Keratinocyte (primary cell): ENCODE results near the gene MARK1. TPM values are rescaled to one million over a fixed set of nuclear protein-coding genes. Genes with fewer than 3 reads are reported as not detected.
A peak's percentile ranks its signal among the peaks of the same experiment; 100 is the strongest.

ENCODE experiments used
- DNase-seq: peaks from one replicate; pipeline ENCODE4 v3.0.0-alpha.2; 2011; ENCODE audit warnings: low read depth, missing footprints, low spot score
- FAIRE-seq: peaks from 2 replicates; lab custom pipeline; 2011; peaks lifted over from hg19 to GRCh38; lab: Jason Lieb, UNC
- H2AFZ ChIP-seq: 2 replicates; pipeline ENCODE4 v1.6.0; 2012; ENCODE audit warnings: low read length, control low read depth, inconsistent platforms; ENCODE audit not compliant: control insufficient read depth
- H3K27ac ChIP-seq: 2 replicates; pipeline ENCODE4 v1.5.1; 2011; ENCODE audit warnings: low read length; ENCODE audit not compliant: control insufficient read depth, insufficient read depth
- H3K27me3 ChIP-seq: 3 replicates; pipeline ENCODE4 v1.6.0; 2011; ENCODE audit warnings: low read length; ENCODE audit not compliant: control insufficient read depth, insufficient read depth; ENCODE audit errors: extremely low read depth
- H3K36me3 ChIP-seq, 2 experiments: 2 replicates in 1 of 2; 3 replicates in 1 of 2; pipeline ENCODE4 v1.5.1; 2011; ENCODE audit warnings: low read length in 2 of 2, mild to moderate bottlenecking in 1 of 2; ENCODE audit not compliant: control insufficient read depth in 2 of 2, insufficient read depth in 2 of 2; ENCODE audit errors: extremely low read depth in 1 of 2
- H3K4me1 ChIP-seq: 3 replicates; pipeline ENCODE4 v1.5.1; 2011; ENCODE audit warnings: low read length; ENCODE audit not compliant: control insufficient read depth, insufficient read depth; ENCODE audit errors: extremely low read depth
- H3K4me2 ChIP-seq: 3 replicates; pipeline ENCODE4 v1.6.0; 2011; ENCODE audit warnings: low read depth, low read length; ENCODE audit not compliant: control insufficient read depth, insufficient read depth; ENCODE audit errors: extremely low read depth
- H3K4me3 ChIP-seq, 3 experiments: fragments of 200-600 bp in 1 of 3; sonication (generic) in 1 of 3; 2 replicates in 2 of 3; 3 replicates in 1 of 3; pipeline ENCODE4 v1.5.1; 2011 to 2016; ENCODE audit warnings: low read length in 3 of 3, mild to moderate bottlenecking in 3 of 3, control low read depth in 2 of 3, inconsistent platforms in 1 of 3, low read depth in 1 of 3, mixed read lengths in 1 of 3, mixed run types in 1 of 3, moderate library complexity in 1 of 3; ENCODE audit not compliant: control insufficient read depth in 2 of 3, insufficient read depth in 2 of 3; ENCODE audit errors: extremely low read depth in 1 of 3
- H3K79me2 ChIP-seq: 2 replicates; pipeline ENCODE4 v1.6.0; 2012; ENCODE audit warnings: low read length; ENCODE audit not compliant: control insufficient read depth, insufficient read depth
- H3K9ac ChIP-seq: 3 replicates; pipeline ENCODE4 v1.6.0; 2011; ENCODE audit warnings: low read length; ENCODE audit not compliant: control insufficient read depth, insufficient read depth; ENCODE audit errors: extremely low read depth
- H3K9me1 ChIP-seq: 3 replicates; pipeline ENCODE4 v1.6.0; 2011; ENCODE audit warnings: low read length; ENCODE audit not compliant: control insufficient read depth, insufficient read depth; ENCODE audit errors: extremely low read depth
- H3K9me3 ChIP-seq: 2 replicates; pipeline ENCODE4 v1.5.1; 2012; ENCODE audit warnings: low read depth, low read length; ENCODE audit not compliant: control insufficient read depth
- H4K20me1 ChIP-seq: 3 replicates; pipeline ENCODE4 v1.6.0; 2011; ENCODE audit warnings: low read length; ENCODE audit not compliant: control insufficient read depth, insufficient read depth; ENCODE audit errors: extremely low read depth
- CTCF ChIP-seq, 3 experiments: IDR thresholded peaks in 1 of 3; conservative IDR thresholded peaks in 1 of 3; optimal IDR thresholded peaks in 1 of 3; 2 replicates in 2 of 3; 3 replicates in 1 of 3; pipeline versions ENCODE3 to v1.5.1; 2011; ENCODE audit warnings: low read length in 3 of 3, mild to moderate bottlenecking in 3 of 3, moderate library complexity in 2 of 3, control low read depth in 1 of 3, inconsistent platforms in 1 of 3; ENCODE audit not compliant: insufficient read depth in 2 of 3; ENCODE audit errors: extremely low read depth in 1 of 3
- EZH2 ChIP-seq: IDR thresholded peaks from one replicate; pipeline ENCODE4 v1.6.1; 2012; ENCODE audit warnings: inconsistent platforms, mild to moderate bottlenecking, low read length, moderate library complexity
- dilution Hi-C: fragments of 300-500 bp; cut with MboI; formaldehyde crosslinking; loops from one replicate; pipeline ENCODE4 v1.7.0; 2020; ENCODE audit warnings: low sequenced_read_pairs; ENCODE audit not compliant: extremely low pct_ligation_motif_present
- polyA plus RNA-seq, 5 experiments: library from polyadenylated mRNA; depleted of rRNA in 3 of 5; stranded (reverse) in 3 of 5; stranded (forward) in 1 of 5; unstranded in 1 of 5; fragments of >200 nt; gene quantifications; 1 replicate in 1 of 5; 2 replicates in 3 of 5; 3 replicates in 1 of 5; pipeline versions ENCODE4 v1.2.1 to v1.2.3, GENCODE V29; 2011 to 2012; ENCODE audit warnings: missing spikeins in 2 of 5, low read depth in 1 of 5, low replicate concordance in 1 of 5

Gene MARK1
- polyA plus RNA-seq, 1 donor (not counting 4 experiments of a cell fraction or from before 2014, with no cell fraction given), result 8.4 TPM

DNA sequence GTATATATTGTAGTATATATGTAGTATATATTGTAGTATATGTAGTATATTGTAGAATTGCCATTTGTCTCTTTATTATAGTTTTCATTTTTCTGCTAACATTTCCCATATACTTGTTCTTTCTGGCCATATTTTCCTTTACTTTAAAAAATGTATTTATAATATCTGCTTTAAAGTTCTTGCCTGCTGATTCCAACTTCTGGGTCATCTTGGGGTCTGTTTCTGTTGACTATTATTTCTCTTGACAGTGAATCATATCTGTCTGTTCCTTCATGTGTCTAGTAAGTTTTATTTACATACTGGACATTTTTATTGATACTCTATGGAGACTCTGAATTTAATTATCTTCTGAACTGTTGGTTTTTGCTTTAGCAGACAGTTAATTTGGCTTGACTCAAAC, 45.9 kb downstream of the MARK1 start:
- no peak overlapping the region for H3K9ac ChIP-seq
- H3K4me1 ChIP-seq, result no peaks in the 10 kb centered on the region
- DNase-seq (no peak), FAIRE-seq (no peak)
- H3K9me3 ChIP-seq, result peaks cover 5% of the 10 kb centered on the region
- H3K27ac ChIP-seq, result no peak overlapping the region
- no peak overlapping the region for H3K4me3 ChIP-seq
- no peaks in the 10 kb centered on the region for H3K27me3 ChIP-seq
- H3K9me1 ChIP-seq, result no peaks in the 10 kb centered on the region
- H2AFZ ChIP-seq, result no peak overlapping the region
- H3K79me2 ChIP-seq, result peaks cover 14% of the 10 kb centered on the region
- dilution Hi-C loops, result no loop called here
- no peaks in the 10 kb centered on the region for H4K20me1 ChIP-seq
- no peaks in the 10 kb centered on the region for H3K36me3 ChIP-seq
- TF ChIP-seq EZH2 (no peak), CTCF (optimal IDR thresholded peaks at IDR 0.05 in 1 of 3, IDR thresholded peaks at IDR 0.05 in 1 of 3, conservative IDR thresholded peaks at IDR 0.05 in 1 of 3; ENCODE audit: extremely low read depth in 1 of 3, insufficient read depth in 2 of 3, low read length in 3 of 3) (no peak)
- no peak overlapping the region for H3K4me2 ChIP-seq

DNA sequence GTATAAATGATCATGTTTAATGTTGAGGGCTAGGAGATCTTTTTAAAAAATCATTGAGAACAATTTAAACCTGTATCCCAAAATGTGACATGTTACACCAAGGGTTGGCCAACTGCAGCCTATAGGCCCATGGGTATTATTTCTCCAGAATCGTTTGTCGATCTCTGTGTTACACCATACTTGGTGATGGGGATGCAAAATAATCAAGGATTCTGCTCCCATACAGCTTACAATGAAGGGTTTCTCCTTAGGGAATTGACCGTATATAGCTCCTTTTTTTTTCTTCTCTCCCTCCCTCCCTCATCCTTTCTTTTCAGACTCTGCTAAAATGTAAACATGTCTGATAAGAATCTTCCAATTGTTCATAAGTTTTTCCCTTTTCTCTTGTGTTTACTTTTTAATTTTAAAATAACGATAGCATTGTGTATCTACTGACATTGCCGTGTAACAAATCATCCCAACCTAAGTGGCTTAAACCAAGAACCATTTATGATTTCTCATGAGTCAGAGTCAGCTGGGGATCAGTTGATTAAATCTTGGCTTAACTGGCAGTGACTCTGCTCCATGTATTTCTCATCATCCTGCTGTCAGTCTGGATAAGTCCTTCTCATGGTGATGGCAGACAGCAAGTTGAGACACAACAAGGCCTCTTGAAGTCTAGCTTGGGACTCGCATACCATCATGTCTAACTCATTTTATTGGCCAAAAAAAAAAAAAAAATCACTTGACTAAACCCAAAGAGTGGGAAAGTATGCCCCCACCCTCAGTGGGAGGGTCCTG, 48.0 kb downstream of the MARK1 start:
- Histone ChIP-seq H3K4me3 (no peak overlapping the region), H3K4me1 (peaks cover 9% of the 10 kb centered on the region), H2AFZ (no peak overlapping the region), H4K20me1 (no peaks in the 10 kb centered on the region), H3K9me1 (no peaks in the 10 kb centered on the region), H3K36me3 (no peaks in the 10 kb centered on the region), H3K79me2 (peaks cover 14% of the 10 kb centered on the region), H3K9me3 (peaks cover 5% of the 10 kb centered on the region), H3K9ac (no peak overlapping the region), H3K27ac (no peak overlapping the region), H3K27me3 (no peaks in the 10 kb centered on the region), H3K4me2 (no peak overlapping the region)
- dilution Hi-C loops, result no loop called here
- DNase-seq (peak; percentile 66), FAIRE-seq (peak; percentile 43)
- no peak for TF ChIP-seq EZH2
- no peak for TF ChIP-seq CTCF (optimal IDR thresholded peaks at IDR 0.05 in 1 of 3, IDR thresholded peaks at IDR 0.05 in 1 of 3, conservative IDR thresholded peaks at IDR 0.05 in 1 of 3; ENCODE audit: extremely low read depth in 1 of 3, insufficient read depth in 2 of 3, low read length in 3 of 3)
